IPS DF 4.7 (cell line): ENCODE data around the gene C19orf73.
"Not testable (repeated sequence)": the region's sequence is repeated elsewhere in the genome, so short reads cannot be mapped to it uniquely, and the experiment has no call there.

Source experiments
- DNase-seq: peaks from one replicate; pipeline ENCODE4 v3.0.0-alpha.2; 2013; ENCODE audit warnings: low spot score; ENCODE audit errors: extremely low read depth

C19orf73 gene

GRCh38 chr19:49123285-49123684 is 4.3 kb upstream of the C19orf73 start:
- not testable (repeated sequence) for DNase-seq

- not testable (repeated sequence) for DNase-seq
Measured at GRCh38 chr19:49121841-49122240, 2.9 kb upstream of the C19orf73 start.

- no peak for DNase-seq
Measured at GRCh38 chr19:49120868-49121267, 1.9 kb upstream of the C19orf73 start.

- DNase-seq, result no peak
Measured at GRCh38 chr19:49120325-49120683, 1.4 kb upstream of the C19orf73 start.

- DNase-seq, result no peak
Measured at GRCh38 chr19:49119411-49120324, 725 bp upstream of the C19orf73 start, which contains the start of gene PPFIA3. Gene PPFIA3, plus strand, starts transcription at chr19:49119544. Its CDS starts 8,330 bp downstream, at chr19:49127874.

GRCh38 chr19:49117677-49118564 is 1.0 kb downstream of the C19orf73 start:
- DNase-seq, result no peak

GRCh38 chr19:49116544-49116943 is 2.4 kb downstream of the C19orf73 start:
- DNase-seq, result no peak

GRCh38 chr19:49114630-49115363 is 4.1 kb downstream of the C19orf73 start:
- no peak for DNase-seq

- no peak for DNase-seq
Measured at GRCh38 chr19:49113762-49114629, 4.9 kb downstream of the C19orf73 start, which contains the start of gene LIN7B. Gene LIN7B, plus strand, starts transcription at chr19:49114370. Its CDS starts 35 bp downstream, at chr19:49114405.

- no peak for DNase-seq
Measured at GRCh38 chr19:49111218-49111998, 7.5 kb downstream of the C19orf73 start.

- no peak for DNase-seq
Measured at GRCh38 chr19:49110567-49110966, 8.4 kb downstream of the C19orf73 start.

GRCh38 chr19:49109569-49110233 is 9.2 kb downstream of the C19orf73 start:
- DNase-seq, result no peak

GRCh38 chr19:49109051-49109450 is 9.9 kb downstream of the C19orf73 start:
- DNase-seq, result no peak

GRCh38 chr19:49107625-49108459 is 11.1 kb downstream of the C19orf73 start:
- DNase-seq, result no peak

GRCh38 chr19:49106648-49107135 is 12.3 kb downstream of the C19orf73 start:
- no peak for DNase-seq

- DNase-seq, result no peak
Measured at GRCh38 chr19:49104229-49104864, 14.6 kb downstream of the C19orf73 start.

GRCh38 chr19:49103331-49104085 is 15.4 kb downstream of the C19orf73 start:
- DNase-seq, result no peak
